Activated CD4-positive, alpha-beta T cell treated with anti-CD3 and anti-CD28 coated beads, Interleukin-2, amount 50 U/mL, for 4 hours (primary cell): ENCODE data around the gene ANKRD44.

Experiments used
- DNase-seq, 2 experiments: peaks; one replicate each; pipeline ENCODE4 v3.0.0-alpha.2; 2020

Gene ANKRD44

GRCh38 chr2:197137826-197138477, 172.6 kb downstream of the ANKRD44 start:
- DNase-seq, result no peak

GRCh38 chr2:197137231-197137630, 173.3 kb downstream of the ANKRD44 start:
- no peak for DNase-seq

- no peak for DNase-seq
These were observed 174.1 kb downstream of the ANKRD44 start for GRCh38 chr2:197136452-197136851.

GRCh38 chr2:197135806-197136205, 174.8 kb downstream of the ANKRD44 start:
- no peak for DNase-seq

GRCh38 chr2:197134206-197134605, 176.4 kb downstream of the ANKRD44 start:
- no peak for DNase-seq

- DNase-seq, result no peak
These were observed 179.1 kb downstream of the ANKRD44 start for GRCh38 chr2:197131558-197131855.

- DNase-seq, result no peak
These were observed 180.3 kb downstream of the ANKRD44 start for GRCh38 chr2:197130318-197130717.

GRCh38 chr2:197128897-197129296, 181.7 kb downstream of the ANKRD44 start:
- no peak for DNase-seq

GRCh38 chr2:197128126-197128525, 182.5 kb downstream of the ANKRD44 start:
- DNase-seq, result no peak

- no peak for DNase-seq
These were observed 183.8 kb downstream of the ANKRD44 start for GRCh38 chr2:197126630-197127352.

- DNase-seq, result no peak
These were observed 185.8 kb downstream of the ANKRD44 start for GRCh38 chr2:197124639-197125390.

GRCh38 chr2:197122821-197123220, 187.8 kb downstream of the ANKRD44 start:
- no peak for DNase-seq

- DNase-seq, result no peak
These were observed 188.7 kb downstream of the ANKRD44 start for GRCh38 chr2:197121756-197122385.

- no peak for DNase-seq
These were observed 189.3 kb downstream of the ANKRD44 start for GRCh38 chr2:197121255-197121654.

GRCh38 chr2:197116306-197116879, 194.2 kb downstream of the ANKRD44 start:
- DNase-seq, result no peak

- DNase-seq, result no peak
These were observed 195.3 kb downstream of the ANKRD44 start for GRCh38 chr2:197115325-197115724.

- DNase-seq, result no peak
These were observed 197.3 kb downstream of the ANKRD44 start for GRCh38 chr2:197113275-197113711.

GRCh38 chr2:197109326-197109725, 201.3 kb downstream of the ANKRD44 start:
- no peak for DNase-seq

- no peak for DNase-seq
These were observed 201.8 kb downstream of the ANKRD44 start for GRCh38 chr2:197108758-197109157.

GRCh38 chr2:197107291-197108269, 203.0 kb downstream of the ANKRD44 start:
- DNase-seq, result no peak

- no peak for DNase-seq
These were observed 207.2 kb downstream of the ANKRD44 start for GRCh38 chr2:197103363-197103762.

- no peak for DNase-seq
These were observed 208.3 kb downstream of the ANKRD44 start for GRCh38 chr2:197102231-197102630.
